ENCODE results near the gene TMPRSS12. TPM values are rescaled to one million over a fixed set of nuclear protein-coding genes. Genes with fewer than 3 reads are reported as not detected.
"Not testable (repeated sequence)": the region's sequence is repeated elsewhere in the genome, so short reads cannot be mapped to it uniquely, and the experiment has no call there.

The TMPRSS12 gene
- total RNA-seq, 4 donors from 2014 or later = not detected

DNA sequence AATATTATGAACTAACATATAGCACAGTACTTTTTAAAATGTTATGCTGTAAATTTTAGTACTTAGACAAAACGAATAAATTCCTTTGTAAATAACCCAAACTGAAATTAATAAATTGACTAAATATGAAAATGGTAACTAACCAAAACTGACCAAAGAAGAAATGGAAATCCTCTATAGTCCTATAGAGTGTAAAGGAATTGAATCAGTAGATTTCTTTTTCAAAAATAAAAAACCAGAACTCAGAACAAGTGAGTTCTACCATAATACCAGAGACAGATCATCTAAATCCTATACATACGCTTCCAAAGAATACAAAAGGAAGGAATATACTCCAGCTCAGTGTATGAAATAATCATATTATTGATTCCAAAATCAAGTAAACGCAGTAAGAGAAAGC, 39.8 kb downstream of the TMPRSS12 start:
- H3K27me3 ChIP-seq = no peaks in the 10 kb centered on the region
- H3K4me1 ChIP-seq = no peaks in the 10 kb centered on the region
- H3K36me3 ChIP-seq = no peaks in the 10 kb centered on the region
- no peaks in the 10 kb centered on the region for H3K9me3 ChIP-seq
- no peak for TF ChIP-seq POLR2A (IDR thresholded peaks at IDR 0.05)
- TF ChIP-seq, protein P1, sequence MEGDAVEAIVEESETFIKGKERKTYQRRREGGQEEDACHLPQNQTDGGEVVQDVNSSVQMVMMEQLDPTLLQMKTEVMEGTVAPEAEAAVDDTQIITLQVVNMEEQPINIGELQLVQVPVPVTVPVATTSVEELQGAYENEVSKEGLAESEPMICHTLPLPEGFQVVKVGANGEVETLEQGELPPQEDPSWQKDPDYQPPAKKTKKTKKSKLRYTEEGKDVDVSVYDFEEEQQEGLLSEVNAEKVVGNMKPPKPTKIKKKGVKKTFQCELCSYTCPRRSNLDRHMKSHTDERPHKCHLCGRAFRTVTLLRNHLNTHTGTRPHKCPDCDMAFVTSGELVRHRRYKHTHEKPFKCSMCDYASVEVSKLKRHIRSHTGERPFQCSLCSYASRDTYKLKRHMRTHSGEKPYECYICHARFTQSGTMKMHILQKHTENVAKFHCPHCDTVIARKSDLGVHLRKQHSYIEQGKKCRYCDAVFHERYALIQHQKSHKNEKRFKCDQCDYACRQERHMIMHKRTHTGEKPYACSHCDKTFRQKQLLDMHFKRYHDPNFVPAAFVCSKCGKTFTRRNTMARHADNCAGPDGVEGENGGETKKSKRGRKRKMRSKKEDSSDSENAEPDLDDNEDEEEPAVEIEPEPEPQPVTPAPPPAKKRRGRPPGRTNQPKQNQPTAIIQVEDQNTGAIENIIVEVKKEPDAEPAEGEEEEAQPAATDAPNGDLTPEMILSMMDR (IDR thresholded peaks at IDR 0.05) = no peak
- no peak for DNase-seq
- no peak overlapping the region for H3K27ac ChIP-seq
- no peak overlapping the region for H3K4me3 ChIP-seq

DNA sequence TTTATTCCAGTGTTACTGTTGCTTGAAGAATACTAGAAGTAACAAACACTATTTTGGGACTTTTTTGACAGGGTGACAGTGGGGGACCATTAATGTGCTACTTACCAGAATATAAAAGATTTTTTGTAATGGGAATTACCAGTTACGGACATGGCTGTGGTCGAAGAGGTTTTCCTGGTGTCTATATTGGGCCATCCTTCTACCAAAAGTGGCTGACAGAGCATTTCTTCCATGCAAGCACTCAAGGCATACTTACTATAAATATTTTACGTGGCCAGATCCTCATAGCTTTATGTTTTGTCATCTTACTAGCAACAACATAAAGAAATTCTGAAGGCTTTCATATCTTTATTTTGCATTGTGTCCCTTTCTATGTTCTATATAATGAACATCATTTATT, 44.5 kb downstream of the TMPRSS12 start:
- H3K27ac ChIP-seq = no peak overlapping the region
- TF ChIP-seq, protein P1 (IDR thresholded peaks at IDR 0.05) = no peak
- no peak for TF ChIP-seq POLR2A (IDR thresholded peaks at IDR 0.05)
- H3K4me3 ChIP-seq = no peak overlapping the region
- H3K4me1 ChIP-seq = no peaks in the 10 kb centered on the region
- no peaks in the 10 kb centered on the region for H3K36me3 ChIP-seq
- H3K27me3 ChIP-seq = no peaks in the 10 kb centered on the region
- no peak for DNase-seq
- no peaks in the 10 kb centered on the region for H3K9me3 ChIP-seq

DNA sequence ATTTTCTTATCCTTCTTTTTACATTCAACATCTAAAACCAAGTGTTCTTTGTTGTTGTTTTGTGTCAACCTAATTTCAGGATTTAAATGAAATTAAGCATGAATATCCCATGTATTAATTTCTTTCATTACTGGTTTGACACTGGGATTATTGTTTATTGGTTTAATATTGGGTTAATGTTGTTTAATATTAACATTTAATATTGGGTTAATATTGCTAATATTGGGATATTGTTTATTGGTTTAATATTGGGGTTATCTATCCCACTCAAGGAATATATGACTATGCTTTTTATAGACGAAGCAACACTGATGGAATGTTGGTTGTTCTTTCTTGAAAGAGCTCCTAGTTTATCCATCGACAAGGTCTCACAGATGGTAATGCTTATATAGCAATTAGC, 45.9 kb downstream of the TMPRSS12 start:
- TF ChIP-seq POLR2A (IDR thresholded peaks at IDR 0.05) = no peak
- TF ChIP-seq, protein P1 (IDR thresholded peaks at IDR 0.05) = no peak
- Histone ChIP-seq H3K27ac (no peak overlapping the region), H3K4me3 (no peak overlapping the region), H3K9me3 (no peaks in the 10 kb centered on the region), H3K36me3 (no peaks in the 10 kb centered on the region), H3K27me3 (no peaks in the 10 kb centered on the region), H3K4me1 (no peaks in the 10 kb centered on the region)
- DNase-seq = no peak

DNA sequence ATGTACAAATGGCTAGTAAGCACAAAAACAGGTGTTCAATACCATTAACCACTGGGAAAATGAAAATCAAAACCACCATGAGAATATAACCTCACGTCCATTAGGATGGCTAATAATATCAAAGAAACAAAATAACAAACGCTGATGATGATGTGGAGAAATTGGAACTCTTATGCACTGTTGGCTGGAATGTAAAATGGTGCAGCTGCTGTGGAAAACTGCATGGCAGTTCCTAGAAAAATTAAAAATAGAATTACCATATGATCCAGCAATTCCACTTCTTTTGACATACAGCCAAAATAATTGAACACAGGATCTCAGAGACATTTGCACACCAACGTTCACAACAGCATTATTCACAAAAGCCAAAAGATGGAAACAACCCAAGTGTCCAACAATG, 51.5 kb downstream of the TMPRSS12 start:
- no peak overlapping the region for H3K4me3 ChIP-seq
- TF ChIP-seq, protein P1 (IDR thresholded peaks at IDR 0.05) = no peak
- TF ChIP-seq POLR2A (IDR thresholded peaks at IDR 0.05) = no peak
- DNase-seq = no peak
- no peaks in the 10 kb centered on the region for H3K36me3 ChIP-seq
- H3K27me3 ChIP-seq = no peaks in the 10 kb centered on the region
- no peak overlapping the region for H3K27ac ChIP-seq
- H3K9me3 ChIP-seq = no peaks in the 10 kb centered on the region
- H3K4me1 ChIP-seq = no peaks in the 10 kb centered on the region

DNA sequence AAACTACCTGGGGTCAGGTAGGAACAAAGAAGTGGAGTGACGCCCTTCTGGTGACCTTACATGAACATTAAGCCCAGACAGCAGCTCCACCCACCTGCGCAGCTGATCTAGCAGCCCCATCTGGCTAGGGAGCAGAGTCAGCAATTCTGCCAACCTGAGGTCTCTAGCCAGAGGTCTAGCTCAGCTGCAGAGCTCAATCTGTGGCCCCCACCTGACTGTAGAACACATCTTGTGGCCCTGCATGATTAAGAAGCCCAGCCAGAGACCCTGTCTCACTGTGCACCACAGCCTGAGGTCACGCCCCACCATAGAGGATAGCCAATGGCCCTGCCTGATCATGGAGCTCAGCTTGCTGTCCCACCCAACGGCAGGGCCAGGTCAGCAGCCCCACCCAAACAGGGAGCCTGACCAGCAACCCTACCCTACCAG, 59.0 kb downstream of the TMPRSS12 start:
- no peaks in the 10 kb centered on the region for H3K36me3 ChIP-seq
- no peaks in the 10 kb centered on the region for H3K27me3 ChIP-seq
- no peaks in the 10 kb centered on the region for H3K9me3 ChIP-seq
- TF ChIP-seq, protein P1 (IDR thresholded peaks at IDR 0.05) = no peak
- TF ChIP-seq POLR2A (IDR thresholded peaks at IDR 0.05) = no peak
- no peaks in the 10 kb centered on the region for H3K4me1 ChIP-seq
- no peak for DNase-seq
- no peak overlapping the region for H3K27ac ChIP-seq
- no peak overlapping the region for H3K4me3 ChIP-seq

DNA sequence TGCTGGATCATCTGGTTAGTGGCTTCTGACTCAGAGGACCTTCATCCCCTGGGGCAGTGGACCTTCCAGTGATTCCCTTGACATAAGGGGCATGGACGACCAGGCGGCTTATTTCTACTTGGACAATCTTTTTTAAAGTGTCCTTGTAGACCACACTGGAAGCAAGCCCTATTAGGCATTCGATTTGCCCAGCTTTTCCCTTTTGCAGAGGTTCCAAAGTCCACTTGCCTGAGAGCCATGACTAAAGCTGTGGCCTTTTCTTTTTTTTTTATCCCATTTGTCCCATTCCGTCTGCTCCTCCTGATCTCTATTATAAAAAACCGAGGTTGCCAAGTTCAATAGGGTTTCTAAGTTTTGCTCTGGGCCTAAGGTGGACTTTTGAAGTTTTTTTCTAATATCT, 65.8 kb downstream of the TMPRSS12 start:
- H3K27me3 ChIP-seq, DNase-seq, H3K4me3 ChIP-seq, H3K4me1 ChIP-seq, H3K36me3 ChIP-seq, H3K27ac ChIP-seq: not testable (repeated sequence)
- H3K9me3 ChIP-seq = peaks cover 0 to 12% (median 0%) of the 10 kb centered on the region in 4 donors

DNA sequence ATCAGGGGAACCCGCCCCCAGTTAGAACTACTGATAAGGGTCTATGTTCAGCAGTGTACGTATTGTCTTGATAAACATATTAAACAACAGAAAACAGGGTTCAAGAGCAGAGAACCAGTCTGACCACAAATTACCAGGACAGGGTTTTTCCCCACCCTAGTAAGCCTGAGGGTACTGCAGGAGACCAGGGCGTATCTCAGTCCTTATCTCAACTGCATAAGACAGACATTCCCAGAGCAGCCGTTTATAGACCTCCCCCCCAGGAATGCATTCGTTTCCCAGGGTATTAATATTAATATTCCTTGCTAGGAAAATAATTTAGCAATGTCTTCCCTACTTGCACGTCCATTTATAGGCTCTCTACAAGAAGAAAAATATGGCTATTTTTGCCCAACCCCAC, 69.6 kb downstream of the TMPRSS12 start:
- not testable (repeated sequence) for H3K36me3 ChIP-seq, H3K4me1 ChIP-seq, DNase-seq, H3K27ac ChIP-seq, H3K27me3 ChIP-seq, H3K4me3 ChIP-seq
- H3K9me3 ChIP-seq = peaks cover 0 to 23% (median 0%) of the 10 kb centered on the region in 4 donors
